ENCODE measurements around the gene FGF21. TPM values are rescaled to one million over a fixed set of nuclear protein-coding genes. Genes with fewer than 3 reads are reported as not detected.
A peak's percentile ranks its signal among the peaks of the same experiment; 100 is the strongest.
"Not testable (repeated sequence)": the region's sequence is repeated elsewhere in the genome, so short reads cannot be mapped to it uniquely, and the experiment has no call there.

The FGF21 gene, protein sequence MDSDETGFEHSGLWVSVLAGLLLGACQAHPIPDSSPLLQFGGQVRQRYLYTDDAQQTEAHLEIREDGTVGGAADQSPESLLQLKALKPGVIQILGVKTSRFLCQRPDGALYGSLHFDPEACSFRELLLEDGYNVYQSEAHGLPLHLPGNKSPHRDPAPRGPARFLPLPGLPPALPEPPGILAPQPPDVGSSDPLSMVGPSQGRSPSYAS
- total RNA-seq (2014; rRNA removed; shearing (Covaris generic)): not detected in 2 replicates

DNA sequence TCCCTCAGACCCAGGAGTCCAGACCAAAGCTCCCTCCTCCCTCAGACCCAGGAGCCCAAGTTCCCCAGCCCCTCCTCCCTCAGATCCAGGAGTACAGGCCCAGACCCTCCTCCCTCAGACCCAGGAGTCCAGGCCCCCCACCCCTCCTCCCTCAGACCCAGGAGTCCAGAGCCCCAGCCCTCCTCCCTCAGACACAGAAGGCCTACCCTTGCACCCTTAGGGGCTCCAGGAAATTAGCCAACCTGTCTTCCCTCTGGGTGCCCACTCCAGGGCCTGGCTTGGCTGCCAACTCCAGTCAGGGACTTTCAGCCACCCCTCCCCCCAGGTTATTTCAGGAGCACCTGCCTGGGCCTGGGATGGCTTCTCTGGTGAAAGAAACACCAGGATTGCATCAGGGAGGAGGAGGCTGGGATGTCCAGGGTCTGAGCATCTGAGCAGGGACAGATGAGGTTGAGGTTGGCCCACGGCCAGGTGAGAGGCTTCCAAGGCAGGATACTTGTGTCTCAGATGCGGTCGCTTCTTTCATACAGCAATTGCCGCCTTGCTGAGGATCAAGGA lies at the start of gene FGF21:
Gene FGF21 (plus strand): TSS at position 441 of the 558 bp plus-strand sequence. CDS start 713 bp downstream, outside the sequence.
- DNase-seq (ENCODE audit: low spot score): no peak

DNA sequence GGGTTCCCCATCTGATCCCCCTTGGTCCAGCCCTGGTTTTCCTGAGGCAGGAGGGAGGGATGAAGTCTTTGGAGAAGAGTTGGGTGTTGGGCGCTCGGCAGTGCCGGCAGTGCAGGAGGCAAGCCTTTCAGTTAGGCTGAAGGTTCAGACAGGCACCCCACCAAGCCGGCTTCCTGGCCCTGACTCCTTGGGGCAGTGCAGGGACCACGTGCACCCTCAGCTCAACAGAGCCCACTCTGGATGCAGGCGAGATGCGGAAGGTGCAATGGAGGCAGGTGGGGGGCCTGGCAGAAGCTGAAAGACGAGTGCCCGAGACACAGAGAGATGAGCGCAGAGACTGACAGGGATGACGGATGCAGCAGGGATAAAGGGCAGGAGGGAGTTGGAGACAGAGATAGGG lies 46.9 kb upstream of the FGF21 start:
- no peak for DNase-seq (ENCODE audit: low spot score)

DNA sequence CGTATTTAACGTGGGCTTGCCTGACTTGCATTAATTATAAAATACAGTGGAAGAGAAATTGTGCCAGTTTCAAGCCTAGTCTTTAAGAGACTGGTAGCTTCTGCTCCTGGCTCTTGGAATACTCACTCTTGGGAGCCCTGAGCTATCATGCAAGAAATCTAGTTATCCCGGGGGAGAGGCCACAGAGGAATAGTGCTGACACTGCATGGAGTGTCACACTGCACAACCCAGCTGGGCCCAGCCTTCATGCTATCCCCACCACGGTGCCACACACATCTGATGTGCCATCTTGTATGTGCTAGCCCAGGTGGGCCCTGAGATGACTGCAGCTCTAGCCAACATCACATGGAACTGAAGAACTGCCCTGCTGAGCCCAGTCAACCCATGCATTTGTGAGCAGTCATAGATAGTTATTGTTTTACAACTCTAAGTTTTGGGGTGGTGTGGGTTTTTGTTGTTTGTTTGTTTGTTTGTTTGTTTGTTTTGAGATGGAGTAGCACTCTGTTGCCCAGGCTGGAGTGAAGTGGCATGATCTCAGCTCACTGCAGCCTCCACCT lies 44.1 kb upstream of the FGF21 start:
- no peak for DNase-seq (ENCODE audit: low spot score)

DNA sequence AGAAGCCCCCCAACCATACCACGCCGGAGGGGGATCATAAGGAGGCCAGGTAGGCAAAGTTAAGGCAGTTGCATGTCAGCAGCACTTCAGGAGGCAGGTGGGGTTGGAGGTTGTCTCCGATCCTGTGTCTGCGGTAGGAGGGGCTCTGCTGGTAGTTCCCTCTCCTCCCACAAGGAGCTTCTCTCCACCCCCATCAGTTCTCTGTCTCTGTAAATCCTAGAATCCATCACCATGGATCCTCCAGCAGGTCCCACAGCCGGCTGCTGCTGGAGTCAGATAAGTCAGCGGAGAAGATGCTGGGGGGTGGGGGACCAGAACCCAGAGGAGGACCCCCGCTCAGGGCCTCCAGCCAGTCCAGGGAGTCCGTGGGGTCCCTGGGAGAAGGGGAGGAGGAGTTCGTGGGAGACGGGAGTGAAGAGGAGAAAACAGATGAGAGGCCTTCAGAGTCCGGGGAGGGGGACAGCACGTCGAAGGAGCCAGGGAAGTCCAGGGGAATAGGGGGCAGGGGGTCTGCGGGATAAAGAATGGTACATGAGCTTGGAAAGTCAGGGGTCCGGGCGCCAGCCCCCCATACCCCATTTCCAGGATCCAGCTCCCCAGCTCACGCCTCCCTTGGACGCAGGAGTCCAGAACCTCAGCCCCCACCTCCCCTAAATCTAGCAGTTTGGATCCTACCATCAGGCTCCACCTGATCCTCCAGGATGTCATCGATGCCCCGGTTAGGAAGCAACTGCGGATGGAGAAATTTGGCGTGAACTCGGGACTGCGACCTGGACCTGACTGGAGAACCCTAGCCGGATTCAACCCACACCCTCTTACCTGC lies 42.1 kb upstream of the FGF21 start:
- DNase-seq (ENCODE audit: low spot score): no peak

DNA sequence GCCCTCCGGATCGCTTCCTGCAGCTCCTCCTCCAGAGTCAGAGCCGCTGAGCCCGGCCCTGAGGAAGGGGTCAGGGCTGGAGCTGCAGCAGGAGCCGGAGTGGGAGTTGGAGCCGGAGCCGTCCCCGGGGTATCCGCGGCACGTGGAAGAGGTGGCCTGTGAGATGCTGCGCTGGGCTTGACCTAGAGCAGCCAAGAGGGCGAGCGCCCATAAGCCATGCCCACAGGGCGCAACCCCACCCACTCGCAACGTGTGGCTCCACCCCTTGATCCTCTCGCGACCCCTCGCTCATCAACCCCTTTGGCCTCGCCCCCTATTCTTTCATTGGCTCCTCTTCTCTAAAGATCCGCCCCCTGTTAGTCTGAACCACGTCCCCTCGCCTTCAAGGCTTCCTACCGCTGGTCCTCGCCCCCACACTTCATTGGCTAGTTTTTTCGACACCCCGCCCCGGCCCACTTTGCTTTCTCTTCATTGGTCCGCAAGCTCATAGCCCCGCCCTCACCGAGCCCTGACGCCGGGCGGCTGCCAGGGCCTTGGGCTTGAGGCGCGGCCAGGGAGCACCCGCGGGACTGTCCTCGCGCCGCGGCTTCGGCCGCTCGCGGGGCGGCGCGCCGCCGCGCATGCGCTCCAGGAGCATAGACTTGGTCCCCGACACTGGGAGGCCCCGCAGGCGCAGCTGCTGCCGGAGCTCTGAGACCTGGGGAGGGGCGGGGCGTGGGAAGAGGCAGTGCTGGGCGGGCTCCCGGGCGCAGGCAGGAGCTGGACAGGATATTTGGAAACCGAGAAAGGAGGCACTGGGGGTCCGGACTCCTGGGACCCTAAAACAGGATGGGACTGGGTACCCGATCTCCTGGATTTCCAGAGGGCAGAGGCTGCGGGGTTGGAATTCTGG lies 41.2 kb upstream of the FGF21 start:
- DNase-seq (ENCODE audit: low spot score): peak; percentile 100

DNA sequence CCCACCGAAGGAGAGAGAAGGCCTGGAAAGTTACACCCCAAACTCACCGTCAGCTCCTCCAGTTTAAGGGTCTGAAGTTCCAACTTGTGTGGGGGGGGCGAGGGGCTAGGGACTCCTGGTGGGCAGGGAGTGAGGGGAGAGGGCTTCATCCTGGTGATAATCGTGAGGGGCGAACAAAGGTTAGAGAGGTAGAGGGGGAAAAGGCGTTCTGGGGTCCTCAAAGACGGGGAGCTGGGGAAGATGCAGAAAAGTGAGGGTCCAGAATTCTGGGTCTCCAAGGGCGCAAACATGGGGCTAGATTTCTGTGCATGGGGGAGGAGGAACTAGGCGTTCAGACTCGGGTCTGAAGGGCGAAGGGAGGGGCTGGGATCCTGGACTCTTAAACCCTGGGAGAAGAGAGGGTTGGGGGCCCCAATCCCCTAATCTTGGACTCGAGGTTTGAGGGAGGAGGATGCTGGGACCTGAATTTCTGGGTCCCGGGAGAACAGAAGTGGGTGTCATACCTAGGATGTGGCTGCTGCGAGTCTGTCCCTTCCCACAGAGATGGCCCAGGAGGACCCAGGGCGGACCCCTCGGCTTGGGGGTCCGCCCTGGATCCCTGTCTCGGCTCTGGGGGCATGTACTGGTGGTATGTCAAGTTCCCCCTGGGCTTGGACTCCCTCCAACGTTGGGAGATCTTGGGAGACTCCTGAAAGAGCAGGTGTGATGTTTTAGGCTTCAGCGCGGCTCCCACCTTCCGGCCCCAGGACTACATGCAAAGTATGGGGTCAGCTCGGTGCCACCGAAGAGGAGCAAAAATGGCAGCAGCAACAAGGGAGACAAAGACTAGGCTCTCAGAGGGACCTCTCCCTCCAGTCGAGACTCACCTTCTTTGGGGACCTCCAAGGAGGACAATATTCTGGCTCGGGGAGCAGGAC lies 40.3 kb upstream of the FGF21 start:
- no peak for DNase-seq (ENCODE audit: low spot score)

DNA sequence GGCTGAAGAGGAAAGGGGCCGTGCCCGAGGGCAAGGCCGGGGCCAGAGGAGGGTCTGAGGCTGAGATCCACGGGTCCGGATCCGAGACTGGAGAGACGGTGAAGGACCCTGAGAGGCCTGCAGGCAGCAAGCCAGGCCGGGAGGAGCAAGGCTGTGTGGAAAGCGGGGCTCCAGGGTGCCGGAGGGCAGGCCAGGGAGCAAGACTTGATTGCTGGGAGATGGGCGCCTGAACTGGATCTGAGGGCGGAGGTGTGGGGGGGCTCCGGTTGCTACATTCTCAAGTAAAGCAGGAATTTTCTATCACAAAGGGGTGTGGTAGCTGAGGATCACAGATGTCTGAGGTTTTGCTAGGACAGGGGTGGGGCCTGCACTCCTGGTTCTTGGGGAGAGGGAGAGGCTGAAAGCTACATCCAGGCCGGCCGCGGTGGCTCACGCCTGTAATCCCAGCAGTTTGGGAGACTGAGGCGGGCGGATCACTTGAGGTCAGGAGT lies 39.6 kb upstream of the FGF21 start:
- DNase-seq (ENCODE audit: low spot score): no peak

DNA sequence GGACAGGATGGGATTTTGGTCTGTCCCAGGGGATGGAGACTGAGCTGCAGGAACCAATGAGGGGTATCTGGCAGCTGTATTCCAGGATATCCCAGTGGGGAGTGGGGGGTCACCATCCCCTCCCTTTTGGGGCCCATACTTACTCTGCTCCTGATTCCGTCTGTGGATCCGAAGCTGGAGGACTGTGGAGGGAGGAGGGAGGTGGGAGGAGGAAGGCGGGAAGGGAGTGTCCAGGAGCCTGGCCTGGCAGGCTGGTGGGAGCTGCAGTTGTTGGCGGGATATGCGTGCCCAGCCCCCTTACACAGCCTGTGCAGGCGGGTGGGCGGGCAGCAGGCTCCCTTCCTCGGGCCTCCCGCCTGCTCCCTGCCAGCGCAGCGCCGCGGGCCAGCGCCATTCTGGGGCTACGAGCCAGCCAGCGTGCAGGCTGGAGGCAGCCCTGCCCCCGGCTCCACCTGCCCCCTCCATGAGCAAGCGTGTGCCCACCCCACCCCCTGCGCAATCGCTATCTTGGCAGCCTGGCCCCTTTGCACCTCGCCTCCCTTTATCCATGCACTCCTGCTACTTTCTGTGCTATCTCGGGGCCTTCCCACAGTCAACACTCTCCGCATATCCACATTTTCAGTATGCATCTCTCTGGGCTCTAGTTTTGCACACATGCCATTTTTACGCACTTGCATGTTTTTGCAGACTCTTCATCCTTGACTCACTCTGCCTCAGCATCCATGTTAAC lies 38.6 kb upstream of the FGF21 start:
- peak; percentile 46 for DNase-seq (ENCODE audit: low spot score)

DNA sequence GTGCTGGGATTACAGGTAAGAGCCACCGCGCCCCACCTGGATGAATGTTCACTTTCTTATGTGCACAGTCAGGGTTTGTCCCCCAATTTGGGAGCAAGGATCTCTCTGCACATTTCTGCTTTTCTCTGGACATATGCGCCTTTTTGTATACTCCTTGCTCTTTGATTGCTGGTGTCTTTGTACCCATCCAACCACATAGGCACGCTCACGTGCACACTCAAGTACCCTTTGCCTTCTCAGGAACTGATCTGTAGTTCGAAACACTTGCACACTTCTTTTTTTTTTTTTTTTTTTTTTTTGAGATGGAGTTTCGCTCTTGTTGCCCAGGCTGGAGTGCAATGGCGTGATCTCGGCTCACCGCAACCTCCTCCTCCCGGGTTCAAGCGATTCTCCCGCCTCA lies 37.2 kb upstream of the FGF21 start:
- not testable (repeated sequence) for DNase-seq (ENCODE audit: low spot score)

DNA sequence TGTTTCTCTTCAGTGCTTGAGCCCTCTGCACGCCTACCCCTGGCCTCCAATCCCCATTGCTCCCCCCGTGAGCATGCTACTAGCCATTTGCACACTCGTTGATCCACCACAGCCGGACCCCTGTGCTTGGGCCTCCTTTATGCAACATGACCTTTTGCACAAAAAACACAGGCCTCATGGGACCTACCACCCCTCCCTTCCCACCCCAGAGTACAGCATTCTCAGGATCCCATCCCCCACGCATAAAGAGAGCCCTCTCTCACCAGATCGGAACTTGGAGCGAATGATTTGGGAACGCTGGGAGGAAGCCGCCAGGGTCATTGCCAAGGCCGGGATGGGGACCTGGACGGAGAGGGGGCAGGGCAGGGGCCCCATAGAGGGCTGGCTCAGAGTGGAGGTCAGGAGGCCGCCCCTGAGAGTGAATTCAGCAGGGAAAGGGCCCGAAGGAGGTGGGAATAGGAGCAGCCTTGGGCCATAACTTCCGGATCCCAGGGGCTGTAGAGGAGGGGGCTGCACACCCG lies 36.6 kb upstream of the FGF21 start:
- no peak for DNase-seq (ENCODE audit: low spot score)

DNA sequence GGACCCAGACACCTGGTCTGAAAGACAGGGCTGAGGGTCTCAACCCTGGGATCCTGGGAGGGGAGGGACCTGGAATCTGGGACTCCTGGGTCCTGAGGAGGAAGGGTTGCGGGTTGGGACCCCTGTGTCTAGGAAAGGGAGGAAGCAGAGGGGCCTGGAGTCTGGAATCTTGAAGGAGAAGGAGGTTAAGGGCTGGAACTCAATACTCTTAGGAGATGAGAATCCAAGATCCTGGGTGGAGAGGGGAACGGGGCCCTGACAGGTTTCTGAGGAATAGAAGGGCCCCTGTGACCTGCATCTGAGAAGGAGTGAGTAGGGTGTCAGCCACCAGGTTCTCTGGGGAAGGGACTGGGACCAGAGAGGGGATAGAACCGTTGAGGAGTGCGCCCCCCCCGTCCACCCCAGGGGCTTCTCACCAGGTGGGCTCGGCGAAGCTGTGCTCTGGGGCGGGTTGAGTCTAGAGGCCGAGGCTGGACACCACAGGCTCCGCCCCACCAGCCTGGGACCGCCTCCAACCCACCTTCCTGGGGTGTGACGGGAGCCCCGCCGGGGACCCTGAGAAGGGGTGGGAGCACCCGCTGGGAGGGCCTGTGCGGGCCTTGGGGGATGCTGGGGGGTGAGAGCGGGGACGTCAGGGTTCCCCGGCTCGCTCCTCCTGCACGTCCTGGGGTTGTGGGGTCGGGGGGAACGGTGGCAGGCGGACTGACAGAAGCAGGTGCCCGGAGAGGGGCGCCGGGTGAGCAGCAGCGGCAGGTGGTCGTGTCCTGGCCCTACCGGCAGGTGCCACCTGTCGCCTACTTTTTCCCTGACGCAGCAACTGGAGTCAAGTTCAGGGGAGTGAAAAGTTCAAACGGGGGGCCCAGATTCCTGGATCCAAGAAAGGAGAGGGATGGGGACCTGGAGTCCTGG lies 35.8 kb upstream of the FGF21 start, which contains the start of gene MAMSTR:
Gene MAMSTR (minus strand): TSS at position 463 of the 909 bp plus-strand sequence. CDS start 694 bp downstream, outside the sequence.
- DNase-seq (ENCODE audit: low spot score): no peak

DNA sequence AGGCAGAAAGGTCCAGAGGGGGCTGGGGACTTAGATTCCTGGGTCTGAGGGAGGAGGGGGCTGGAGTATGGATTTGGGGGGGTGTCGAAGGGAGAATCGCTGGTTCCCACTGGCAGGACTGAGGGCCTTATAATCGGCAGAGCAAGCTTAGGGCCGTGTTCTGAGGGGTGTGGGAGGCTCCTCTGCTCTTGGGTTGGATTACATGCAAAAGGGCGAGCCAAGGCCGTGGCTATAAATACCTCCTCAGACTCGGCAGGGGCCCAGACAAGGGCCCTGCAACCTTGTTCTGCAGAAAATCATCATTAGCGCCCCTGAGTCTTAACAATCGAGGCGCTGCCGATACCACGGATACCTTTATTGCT lies 35.1 kb upstream of the FGF21 start:
- DNase-seq (ENCODE audit: low spot score): no peak

DNA sequence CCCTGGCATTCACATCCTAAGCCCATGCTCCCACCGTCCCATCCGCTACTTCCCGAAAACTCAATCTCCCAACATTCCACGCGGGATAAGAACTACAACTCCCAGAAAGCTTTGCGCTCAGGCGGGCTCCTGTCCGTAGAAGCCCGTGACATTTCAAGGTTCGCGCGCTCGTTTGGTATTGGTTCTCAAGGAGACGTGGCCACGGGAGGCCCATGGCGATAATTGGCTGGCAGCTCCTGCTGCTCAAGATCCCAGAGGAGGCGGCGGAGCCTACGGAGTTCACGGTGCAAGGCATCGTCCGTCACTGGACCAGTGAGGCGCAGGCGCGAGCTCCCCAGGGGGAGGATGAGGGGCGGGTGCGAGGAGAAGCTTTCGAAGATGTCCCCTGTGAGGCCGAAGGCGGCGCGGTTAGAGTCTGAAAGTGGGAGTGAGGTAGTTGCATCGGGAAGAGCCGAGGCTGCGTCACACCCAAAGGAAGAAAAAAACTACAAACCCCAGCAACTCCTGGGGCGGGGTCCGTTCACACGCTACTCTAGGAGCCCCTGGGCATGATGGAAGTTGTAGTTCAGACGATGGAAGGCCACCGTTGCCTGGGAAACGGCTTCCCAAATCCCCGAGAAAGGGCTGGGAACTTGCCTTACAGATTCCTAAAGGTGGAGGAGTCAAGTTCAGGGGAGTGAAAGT lies 34.6 kb upstream of the FGF21 start:
- DNase-seq (ENCODE audit: low spot score): peak; percentile 100

DNA sequence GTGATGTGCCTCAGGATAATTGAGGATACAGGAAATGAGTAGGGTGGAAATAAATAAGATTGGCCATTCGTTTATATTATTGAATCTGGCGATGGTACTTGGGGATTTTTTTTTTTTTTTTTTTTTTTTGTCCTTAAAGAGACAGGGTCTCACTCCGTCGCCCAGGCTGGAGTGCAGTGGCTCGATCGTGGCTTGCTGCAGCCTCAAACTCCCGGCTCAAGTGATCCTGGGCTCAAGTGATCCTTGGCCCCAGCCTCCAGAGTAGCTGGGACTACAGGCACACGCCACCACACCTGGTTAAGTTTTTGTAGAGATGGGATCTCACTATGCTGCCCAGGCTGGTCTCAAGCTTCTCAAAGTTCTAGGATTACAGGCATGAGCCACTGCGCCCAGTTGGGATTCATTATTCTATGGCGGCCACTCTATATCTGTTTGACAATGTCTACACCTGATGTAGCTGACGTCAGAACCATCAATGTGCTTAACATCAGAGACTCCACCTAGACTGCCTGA lies 33.1 kb upstream of the FGF21 start:
- DNase-seq (ENCODE audit: low spot score): no peak

DNA sequence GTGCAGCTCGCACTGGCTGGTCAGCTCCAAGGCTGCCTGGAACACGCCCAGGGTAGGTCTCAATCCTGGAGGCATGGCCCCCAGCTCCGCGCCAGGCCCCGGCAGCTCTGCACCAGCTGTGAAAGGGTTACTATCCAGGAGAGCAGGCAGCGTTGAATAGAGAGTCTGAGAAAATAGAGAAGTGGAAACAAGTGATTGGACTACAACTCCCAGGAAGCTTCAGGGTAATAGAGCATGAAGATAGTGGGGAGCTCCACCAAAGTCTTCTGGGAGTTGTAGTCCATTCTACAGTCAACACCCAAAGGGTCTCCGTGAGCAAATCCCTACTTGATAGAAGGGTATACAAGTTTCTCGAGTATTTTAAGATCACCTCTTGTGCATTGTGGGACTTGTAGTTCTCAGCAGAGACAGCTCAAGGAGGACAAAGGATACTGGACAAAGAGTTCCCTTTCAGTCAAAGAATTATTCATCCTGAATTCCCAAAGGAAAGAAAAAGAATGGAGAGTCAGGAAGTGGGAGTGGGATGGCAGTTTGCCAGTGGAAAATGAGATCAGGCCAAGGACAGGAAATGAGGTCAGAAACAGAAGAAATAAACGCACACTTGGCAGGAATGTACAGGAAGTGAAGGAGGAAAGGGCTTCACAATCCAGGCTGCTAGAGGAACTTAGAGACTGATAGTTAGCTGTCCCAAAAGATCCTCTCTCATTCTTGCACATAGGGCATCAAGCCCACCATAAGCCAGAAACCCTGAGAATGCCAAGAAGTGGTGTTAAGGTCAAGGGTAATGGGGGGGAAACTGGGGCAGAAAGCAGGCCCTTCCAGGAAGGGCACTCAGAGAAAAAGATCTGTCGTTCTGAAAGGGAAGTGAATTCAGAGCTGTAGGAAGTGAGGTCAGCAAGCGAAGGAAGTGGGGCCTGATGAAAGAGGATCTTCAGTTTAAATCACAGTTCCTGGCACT lies 30.2 kb upstream of the FGF21 start:
- DNase-seq (ENCODE audit: low spot score): peak; percentile 96

DNA sequence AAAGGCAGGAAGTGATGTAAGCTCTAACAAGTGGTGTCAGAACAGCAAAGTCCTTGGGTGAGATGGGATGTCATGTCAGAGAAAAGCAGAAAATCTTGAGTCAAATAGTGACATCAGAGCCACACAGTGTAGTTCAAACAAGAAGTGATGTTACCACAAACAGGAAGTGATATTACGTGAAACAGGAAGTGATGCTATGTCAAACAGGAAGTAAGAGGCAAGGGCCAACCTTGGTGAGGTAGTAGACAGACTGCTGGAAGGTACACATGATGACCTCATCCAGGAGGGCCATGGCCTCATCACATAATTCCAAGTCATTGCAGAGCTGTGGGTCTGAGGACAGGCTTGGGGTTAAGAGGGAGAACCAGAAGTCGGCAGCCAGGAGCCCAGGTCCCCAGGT lies 28.8 kb upstream of the FGF21 start:
- DNase-seq (ENCODE audit: low spot score): peak; percentile 48

All from H4 (cell line).